Neural cell (in vitro differentiated cells): ENCODE measurements around the gene DPH1. TPM values are rescaled to one million over a fixed set of nuclear protein-coding genes. Genes with fewer than 3 reads are reported as not detected.

ENCODE experiments used
- H2AFZ ChIP-seq: fragments of 200-600, 300-800 bp; sonication (generic), shearing (Covaris generic); 2 replicates; pipeline ENCODE4 v1.6.0; 2014; ENCODE audit warnings: low read depth, mild to moderate bottlenecking, antibody characterized with exemption, low read length, moderate library complexity
- H3F3A ChIP-seq: fragments of 200-600 bp; shearing (Covaris generic); 2 replicates; pipeline ENCODE4 v1.6.1; 2016; ENCODE audit warnings: mild to moderate bottlenecking, moderate library complexity, mixed read lengths, antibody characterized with exemption, low read length; ENCODE audit not compliant: insufficient read depth, poor library complexity, severe bottlenecking
- H3K27ac ChIP-seq: fragments of 200-600, 300-800 bp; sonication (generic), shearing (Covaris generic); 2 replicates; pipeline ENCODE4 v1.5.1; 2014; ENCODE audit warnings: mild to moderate bottlenecking, low read length, moderate library complexity
- H3K27me3 ChIP-seq: fragments of 300-800, 200-600 bp; sonication (generic), shearing (Covaris generic); 2 replicates; pipeline ENCODE4 v1.6.0; 2014; ENCODE audit warnings: mild to moderate bottlenecking, low read depth, low read length, moderate library complexity; ENCODE audit not compliant: insufficient read depth
- H3K36me3 ChIP-seq: fragments of 300-800, 200-600 bp; sonication (generic), shearing (Covaris generic); 2 replicates; pipeline ENCODE4 v1.5.1; 2014; ENCODE audit warnings: mild to moderate bottlenecking, antibody characterized with exemption, low read length, moderate library complexity; ENCODE audit not compliant: insufficient read depth
- H3K4me2 ChIP-seq: fragments of 300-800, 200-600 bp; sonication (generic), shearing (Covaris generic); 2 replicates; pipeline ENCODE4 v1.6.0; 2014; ENCODE audit warnings: mild to moderate bottlenecking, low read length
- H3K4me3 ChIP-seq: fragments of 300-800, 200-600 bp; sonication (generic), shearing (Covaris generic); 2 replicates; pipeline ENCODE4 v1.5.1; 2014; ENCODE audit warnings: mild to moderate bottlenecking, low read length, moderate library complexity
- H3K79me2 ChIP-seq: fragments of 200-600 bp; shearing (Covaris generic); replicated peaks from 2 replicates; pipeline ENCODE4 v1.6.0; 2014; ENCODE audit warnings: mild to moderate bottlenecking, low read length, moderate library complexity; ENCODE audit not compliant: insufficient read depth
- H3K9ac ChIP-seq: fragments of 300-800, 200-600 bp; sonication (generic), shearing (Covaris generic); 2 replicates; pipeline ENCODE4 v1.6.1; 2016; ENCODE audit warnings: mild to moderate bottlenecking, low read length, mixed read lengths
- H3K9me2 ChIP-seq: fragments of 200-600 bp; shearing (Covaris generic); 2 replicates; pipeline ENCODE4 v1.6.1; 2016; ENCODE audit warnings: mild to moderate bottlenecking, low read length, mixed read lengths; ENCODE audit not compliant: insufficient read depth
- H3K9me3 ChIP-seq: fragments of 200-600, 300-800 bp; sonication (generic), shearing (Covaris generic); 2 replicates; pipeline ENCODE4 v1.6.1; 2016; ENCODE audit warnings: mild to moderate bottlenecking, mixed run types, low read length, moderate library complexity, mixed read lengths
- H4K20me1 ChIP-seq: fragments of 200-600 bp; shearing (Covaris generic); 2 replicates; pipeline ENCODE4 v1.6.1; 2016; ENCODE audit warnings: mild to moderate bottlenecking, mixed run types; ENCODE audit not compliant: insufficient read depth
- EP300 ChIP-seq: fragments of 450-650 bp; conservative IDR thresholded peaks from 2 replicates; pipeline ENCODE4 v1.6.1; 2014; ENCODE audit warnings: antibody characterized with exemption, mild to moderate bottlenecking, moderate library complexity; ENCODE audit not compliant: poor library complexity, severe bottlenecking
- EZH2 ChIP-seq: fragments of 200-600, 300-800 bp; shearing (Covaris generic), sonication (generic); IDR thresholded peaks from 2 replicates; pipeline ENCODE4 v1.6.1; 2014; ENCODE audit warnings: antibody characterized with exemption, low read length, borderline replicate concordance, mild to moderate bottlenecking; ENCODE audit not compliant: insufficient read depth, poor library complexity, severe bottlenecking
- MXI1 ChIP-seq: fragments of 450-650 bp; conservative IDR thresholded peaks from 2 replicates; pipeline ENCODE4 v1.6.1; 2014; ENCODE audit warnings: antibody characterized with exemption, mild to moderate bottlenecking; ENCODE audit not compliant: poor library complexity, severe bottlenecking
- POLR2AphosphoS5 ChIP-seq: IDR thresholded peaks from 2 replicates; pipeline ENCODE4 v1.6.1; 2012
- RAD21 ChIP-seq: fragments of 450-650 bp; conservative IDR thresholded peaks from 2 replicates; pipeline ENCODE4 v1.6.1; 2014; ENCODE audit warnings: antibody characterized with exemption, mild to moderate bottlenecking, moderate library complexity
- SMC3 ChIP-seq: fragments of 450-650 bp; conservative IDR thresholded peaks from 2 replicates; pipeline ENCODE4 v1.6.1; 2014; ENCODE audit warnings: antibody characterized with exemption, mild to moderate bottlenecking, moderate library complexity; ENCODE audit not compliant: poor library complexity
- TAF1 ChIP-seq: IDR thresholded peaks from 2 replicates; pipeline ENCODE4 v1.6.1; 2012; ENCODE audit warnings: low read depth
- polyA plus RNA-seq: library from polyadenylated mRNA; depleted of rRNA; stranded (reverse); fragments of >200 nt; gene quantifications from 2 replicates; pipeline ENCODE4 v1.2.3, GENCODE V29; 2014
- TF ChIP-seq, protein P1 (sequence below): IDR thresholded peaks from 2 replicates; pipeline ENCODE4 v1.6.1; 2012; ENCODE audit warnings: borderline replicate concordance
- TF ChIP-seq, protein P2 (sequence below): fragments of 450-650 bp; IDR thresholded peaks from 2 replicates; pipeline ENCODE4 v1.5.1; 2014; ENCODE audit warnings: antibody characterized with exemption, mild to moderate bottlenecking, moderate library complexity; ENCODE audit not compliant: poor library complexity, severe bottlenecking

DPH1 gene
- polyA plus RNA-seq, 1 donor from 2014 or later, result 44.8 TPM

DNA sequence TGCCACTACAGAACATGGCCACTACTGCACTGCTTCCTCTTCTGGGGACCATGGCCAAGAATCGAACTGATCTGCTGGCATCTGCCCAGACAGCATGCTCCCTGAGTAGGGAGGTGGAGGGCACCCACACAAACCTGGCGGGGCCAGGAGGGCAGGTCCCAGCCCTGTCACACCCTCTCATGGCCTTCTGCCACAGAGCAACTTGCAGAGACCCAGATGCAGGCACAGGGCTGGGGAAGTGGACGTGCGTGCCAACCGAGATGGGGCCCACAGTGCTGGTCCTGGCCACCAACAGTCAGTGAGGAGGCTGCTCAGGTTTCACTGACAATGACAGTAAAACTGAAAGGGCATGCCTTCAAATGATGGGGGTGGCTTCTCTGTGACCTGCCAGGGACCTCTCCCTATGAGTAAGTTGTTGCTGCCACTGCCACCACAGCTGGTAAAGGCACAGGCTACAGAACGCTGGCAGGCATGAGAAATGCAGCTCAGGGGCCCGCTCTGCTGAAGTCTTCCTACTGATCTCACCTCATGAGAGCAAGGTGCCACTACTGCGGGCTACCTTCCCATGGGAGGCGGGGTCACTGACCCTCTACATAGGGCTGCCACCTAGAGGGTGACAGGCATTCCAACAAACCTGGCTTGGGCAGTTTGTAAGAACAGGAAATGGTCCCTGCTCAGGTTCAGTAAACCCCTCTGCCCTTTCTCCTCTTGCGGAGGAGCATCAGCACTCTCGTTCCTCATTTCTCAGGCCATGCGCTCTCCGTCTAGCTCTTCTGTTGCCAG is 40.5 kb downstream of the DPH1 start:
- H3K36me3 ChIP-seq, result no peaks in the 10 kb centered on the region
- no peak overlapping the region for H3K9ac ChIP-seq
- TF ChIP-seq SMC3 (no peak), EP300 (no peak), TAF1 (no peak), RAD21 (no peak), POLR2AphosphoS5 (no peak)
- TF ChIP-seq, protein P1, sequence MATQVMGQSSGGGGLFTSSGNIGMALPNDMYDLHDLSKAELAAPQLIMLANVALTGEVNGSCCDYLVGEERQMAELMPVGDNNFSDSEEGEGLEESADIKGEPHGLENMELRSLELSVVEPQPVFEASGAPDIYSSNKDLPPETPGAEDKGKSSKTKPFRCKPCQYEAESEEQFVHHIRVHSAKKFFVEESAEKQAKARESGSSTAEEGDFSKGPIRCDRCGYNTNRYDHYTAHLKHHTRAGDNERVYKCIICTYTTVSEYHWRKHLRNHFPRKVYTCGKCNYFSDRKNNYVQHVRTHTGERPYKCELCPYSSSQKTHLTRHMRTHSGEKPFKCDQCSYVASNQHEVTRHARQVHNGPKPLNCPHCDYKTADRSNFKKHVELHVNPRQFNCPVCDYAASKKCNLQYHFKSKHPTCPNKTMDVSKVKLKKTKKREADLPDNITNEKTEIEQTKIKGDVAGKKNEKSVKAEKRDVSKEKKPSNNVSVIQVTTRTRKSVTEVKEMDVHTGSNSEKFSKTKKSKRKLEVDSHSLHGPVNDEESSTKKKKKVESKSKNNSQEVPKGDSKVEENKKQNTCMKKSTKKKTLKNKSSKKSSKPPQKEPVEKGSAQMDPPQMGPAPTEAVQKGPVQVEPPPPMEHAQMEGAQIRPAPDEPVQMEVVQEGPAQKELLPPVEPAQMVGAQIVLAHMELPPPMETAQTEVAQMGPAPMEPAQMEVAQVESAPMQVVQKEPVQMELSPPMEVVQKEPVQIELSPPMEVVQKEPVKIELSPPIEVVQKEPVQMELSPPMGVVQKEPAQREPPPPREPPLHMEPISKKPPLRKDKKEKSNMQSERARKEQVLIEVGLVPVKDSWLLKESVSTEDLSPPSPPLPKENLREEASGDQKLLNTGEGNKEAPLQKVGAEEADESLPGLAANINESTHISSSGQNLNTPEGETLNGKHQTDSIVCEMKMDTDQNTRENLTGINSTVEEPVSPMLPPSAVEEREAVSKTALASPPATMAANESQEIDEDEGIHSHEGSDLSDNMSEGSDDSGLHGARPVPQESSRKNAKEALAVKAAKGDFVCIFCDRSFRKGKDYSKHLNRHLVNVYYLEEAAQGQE, result no peak
- TF ChIP-seq, protein P2, sequence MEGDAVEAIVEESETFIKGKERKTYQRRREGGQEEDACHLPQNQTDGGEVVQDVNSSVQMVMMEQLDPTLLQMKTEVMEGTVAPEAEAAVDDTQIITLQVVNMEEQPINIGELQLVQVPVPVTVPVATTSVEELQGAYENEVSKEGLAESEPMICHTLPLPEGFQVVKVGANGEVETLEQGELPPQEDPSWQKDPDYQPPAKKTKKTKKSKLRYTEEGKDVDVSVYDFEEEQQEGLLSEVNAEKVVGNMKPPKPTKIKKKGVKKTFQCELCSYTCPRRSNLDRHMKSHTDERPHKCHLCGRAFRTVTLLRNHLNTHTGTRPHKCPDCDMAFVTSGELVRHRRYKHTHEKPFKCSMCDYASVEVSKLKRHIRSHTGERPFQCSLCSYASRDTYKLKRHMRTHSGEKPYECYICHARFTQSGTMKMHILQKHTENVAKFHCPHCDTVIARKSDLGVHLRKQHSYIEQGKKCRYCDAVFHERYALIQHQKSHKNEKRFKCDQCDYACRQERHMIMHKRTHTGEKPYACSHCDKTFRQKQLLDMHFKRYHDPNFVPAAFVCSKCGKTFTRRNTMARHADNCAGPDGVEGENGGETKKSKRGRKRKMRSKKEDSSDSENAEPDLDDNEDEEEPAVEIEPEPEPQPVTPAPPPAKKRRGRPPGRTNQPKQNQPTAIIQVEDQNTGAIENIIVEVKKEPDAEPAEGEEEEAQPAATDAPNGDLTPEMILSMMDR, result no peak
- H3K79me2 ChIP-seq, result no peaks in the 10 kb centered on the region
- no peaks in the 10 kb centered on the region for H3K9me3 ChIP-seq
- H3K9me2 ChIP-seq, result no peaks in the 10 kb centered on the region
- no peaks in the 10 kb centered on the region for H3F3A ChIP-seq
- H3K4me2 ChIP-seq, result no peak overlapping the region
- H3K4me3 ChIP-seq, result no peak overlapping the region
- no peak overlapping the region for H3K27ac ChIP-seq
- H2AFZ ChIP-seq, result no peak overlapping the region
- H3K27me3 ChIP-seq, result no peaks in the 10 kb centered on the region
- no peaks in the 10 kb centered on the region for H4K20me1 ChIP-seq

DNA sequence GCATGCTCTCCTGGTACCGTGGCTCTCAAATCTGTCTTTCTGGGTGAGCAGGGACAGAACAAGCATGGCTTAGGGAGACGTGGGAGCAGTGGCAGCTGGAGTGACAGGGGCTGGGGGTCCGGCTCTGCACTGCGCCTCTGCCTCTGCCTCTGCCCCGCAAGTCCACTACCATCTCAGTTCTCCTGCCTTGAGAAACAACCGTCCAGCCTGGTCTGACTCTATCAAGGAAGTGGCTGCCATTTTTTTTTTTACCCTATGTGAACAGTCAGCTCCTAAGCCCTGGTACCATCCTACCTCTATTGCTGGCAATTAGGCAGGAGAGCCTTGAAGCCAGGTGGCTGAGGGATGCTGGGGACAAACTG is 41.1 kb downstream of the DPH1 start:
- Histone ChIP-seq H3K4me2 (no peak overlapping the region), H3F3A (no peaks in the 10 kb centered on the region)

More for the DNA sequence above, 41.1 kb downstream of the DPH1 start:
- Histone ChIP-seq H3K9me2 (no peaks in the 10 kb centered on the region), H2AFZ (no peak overlapping the region), H3K79me2 (no peaks in the 10 kb centered on the region), H3K9ac (no peak overlapping the region), H3K9me3 (no peaks in the 10 kb centered on the region), H4K20me1 (no peaks in the 10 kb centered on the region), H3K4me3 (no peak overlapping the region), H3K36me3 (no peaks in the 10 kb centered on the region), H3K27me3 (no peaks in the 10 kb centered on the region), H3K27ac (no peak overlapping the region)
- TF ChIP-seq EP300 (no peak), TAF1 (no peak), POLR2AphosphoS5 (no peak), RAD21 (no peak), EZH2 (no peak), MXI1 (no peak), SMC3 (no peak)
- TF ChIP-seq, protein P1, result no peak
- TF ChIP-seq, protein P2, result no peak
